Islet precursor cell (in vitro differentiated cells): ENCODE measurements around the gene CLIP2.
"Not testable (repeated sequence)": the region's sequence is repeated elsewhere in the genome, so short reads cannot be mapped to it uniquely, and the experiment has no call there.

Experiments
- DNase-seq: peaks from one replicate; pipeline ENCODE4 v3.0.0-alpha.2; 2018

CLIP2 gene

GRCh38 chr7:74289018-74289658 lies at the start of gene CLIP2:
Gene CLIP2 (plus strand): TSS chr7:74289407. CDS start chr7:74317547, 28,140 bp downstream.
- peak; percentile 92 for DNase-seq

DNA sequence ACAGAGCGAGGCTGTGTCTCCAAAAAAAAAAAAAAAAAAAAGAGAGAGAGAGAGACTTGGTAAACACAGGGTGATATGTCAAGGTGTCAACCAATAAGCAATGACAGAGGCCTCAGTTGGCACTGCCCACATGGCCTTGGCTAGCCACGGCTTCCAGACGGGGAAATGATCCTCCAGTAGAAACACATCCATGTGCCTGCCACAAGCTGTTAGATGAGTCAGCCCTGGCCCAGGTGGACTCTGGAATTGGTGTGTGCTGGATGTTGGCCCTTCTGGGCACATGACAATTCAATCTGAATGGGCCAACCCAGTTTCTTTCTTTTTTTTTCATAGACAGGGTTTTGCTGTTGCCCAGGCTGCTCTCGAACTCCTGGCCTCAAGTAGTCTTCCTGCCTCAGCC lies 48.7 kb upstream of the CLIP2 start:
- no peak for DNase-seq

- no peak for DNase-seq
Observed at GRCh38 chr7:74242122-74242443, 47.1 kb upstream of the CLIP2 start.

DNA sequence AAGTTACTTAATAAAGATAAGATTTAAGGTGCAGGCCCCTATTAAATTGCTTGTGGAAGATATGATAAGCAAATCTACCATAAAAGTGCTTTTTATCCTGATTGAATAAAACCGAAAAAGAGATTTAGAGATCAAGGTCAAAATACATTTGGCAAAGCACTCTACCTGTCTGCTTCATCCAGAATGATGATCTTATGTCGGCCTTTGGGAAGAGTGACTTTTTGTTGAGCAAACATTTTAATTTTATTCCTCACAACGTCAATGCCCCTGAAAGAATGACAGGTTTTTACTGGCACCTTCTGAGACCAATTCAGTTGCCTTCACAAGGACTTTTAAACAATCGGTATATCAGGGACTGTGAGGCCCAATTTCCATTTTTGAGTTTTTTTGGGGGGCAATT lies 42.7 kb upstream of the CLIP2 start:
- DNase-seq, result no peak

- no peak for DNase-seq
Observed at GRCh38 chr7:74248156-74248555, 41.1 kb upstream of the CLIP2 start.

GRCh38 chr7:74249058-74249457 lies 40.1 kb upstream of the CLIP2 start:
- DNase-seq, result not testable (repeated sequence)

GRCh38 chr7:74252893-74253292 lies 36.3 kb upstream of the CLIP2 start:
- DNase-seq, result no peak

DNA sequence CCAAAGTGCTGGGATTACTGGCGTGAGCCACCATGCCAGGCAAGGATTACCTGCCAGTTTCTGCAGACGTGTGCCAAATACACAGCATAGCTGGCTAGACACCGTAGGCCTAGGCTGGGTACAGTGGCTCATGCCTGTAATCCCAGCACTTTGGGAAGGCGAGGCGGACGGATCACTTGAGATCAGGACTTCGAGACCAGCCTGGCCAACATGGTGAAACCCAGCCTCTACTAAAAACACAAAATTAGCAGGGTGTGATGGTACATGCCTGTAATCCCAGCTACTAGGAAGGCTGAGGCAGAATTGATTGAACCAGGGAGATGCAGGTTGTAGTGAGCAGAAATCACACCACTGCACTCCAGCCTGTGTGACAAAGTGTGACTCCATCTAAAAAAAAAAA lies 35.9 kb upstream of the CLIP2 start:
- no peak for DNase-seq

GRCh38 chr7:74253835-74254128 lies 35.4 kb upstream of the CLIP2 start:
- no peak for DNase-seq

DNA sequence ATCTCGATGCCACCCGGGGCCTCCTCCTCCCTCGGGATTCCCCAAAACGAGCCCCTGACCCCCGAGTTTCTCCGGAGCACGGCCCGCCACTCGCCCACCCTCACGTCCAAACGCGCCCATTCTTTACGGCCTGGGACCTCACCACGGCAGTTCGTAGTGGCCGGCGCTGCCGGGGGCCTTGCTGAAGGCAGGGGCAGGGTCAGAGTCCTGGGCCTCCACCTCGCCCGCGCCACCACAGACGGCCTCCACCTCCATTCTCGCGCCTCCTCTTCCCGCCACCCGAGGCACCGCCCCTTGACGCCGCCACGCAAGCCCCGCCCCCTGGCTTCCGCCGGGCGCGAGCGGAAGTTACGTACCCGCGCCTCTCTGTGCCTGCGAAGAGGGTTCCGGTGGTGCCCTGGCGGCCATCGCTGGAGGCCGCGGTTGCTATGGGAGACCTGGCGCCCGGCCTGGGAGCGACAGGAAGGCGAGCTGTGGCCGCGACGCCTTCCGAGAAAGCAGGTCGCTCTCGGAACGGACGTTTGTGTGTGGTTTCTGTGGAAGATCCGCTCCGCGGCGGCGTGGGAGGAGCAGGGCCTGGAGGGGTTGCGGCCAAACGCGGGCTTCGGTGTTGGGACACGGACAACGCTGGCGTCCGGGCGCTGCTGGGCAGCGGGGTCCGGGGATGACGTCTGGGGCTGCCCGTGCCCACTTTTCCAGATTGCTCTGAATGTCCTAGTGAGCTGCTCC lies 34.9 kb upstream of the CLIP2 start, which contains the start of gene RFC2:
Gene RFC2 (minus strand): TSS at position 271 of the 729 bp plus-strand sequence. CDS start 16 bp downstream, at position 255.
- peak; percentile 98 for DNase-seq

- DNase-seq, result no peak
Observed at GRCh38 chr7:74254858-74255379, 34.3 kb upstream of the CLIP2 start.

- not testable (repeated sequence) for DNase-seq
Observed at GRCh38 chr7:74255461-74255860, 33.7 kb upstream of the CLIP2 start.

- no peak for DNase-seq
Observed at GRCh38 chr7:74256491-74257408, 32.5 kb upstream of the CLIP2 start.

- DNase-seq, result no peak
Observed at GRCh38 chr7:74258639-74259038, 30.6 kb upstream of the CLIP2 start.

DNA sequence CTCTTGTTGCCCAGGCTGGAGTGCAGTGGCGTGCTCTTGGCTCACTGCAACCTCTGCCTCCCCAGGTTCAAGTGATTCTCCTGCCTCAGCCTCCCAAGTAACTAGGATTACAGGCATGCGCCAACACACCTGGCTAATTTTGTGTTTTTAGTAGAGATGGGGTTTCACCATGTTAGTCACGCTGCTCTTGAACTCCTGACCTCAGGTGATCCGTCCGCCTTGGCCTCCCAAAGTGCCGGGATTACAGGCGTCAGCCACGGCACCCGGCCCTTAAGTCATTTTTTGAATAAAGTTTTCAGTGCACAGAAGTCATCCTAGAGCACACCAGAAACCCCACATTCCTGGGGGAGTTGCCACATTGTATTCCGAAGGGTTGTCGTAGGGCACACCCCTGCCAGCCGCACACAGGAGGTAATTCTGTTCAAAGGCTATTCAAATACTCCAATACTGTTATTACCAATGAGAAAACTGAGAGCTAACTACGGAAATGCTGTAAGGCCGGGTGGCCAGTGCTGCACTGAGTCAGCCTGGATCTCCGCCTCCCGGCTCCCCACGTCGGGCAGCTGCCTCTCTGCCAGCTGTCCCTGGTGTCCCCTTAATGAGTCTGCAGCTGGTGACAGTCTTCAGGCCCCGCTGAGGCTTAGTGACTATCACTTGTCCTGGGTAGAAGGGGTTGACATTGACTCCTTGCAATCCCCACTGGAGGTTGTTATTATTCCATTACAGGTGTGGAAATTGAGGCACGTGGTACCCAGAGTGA lies 26.4 kb upstream of the CLIP2 start:
- no peak for DNase-seq

DNA sequence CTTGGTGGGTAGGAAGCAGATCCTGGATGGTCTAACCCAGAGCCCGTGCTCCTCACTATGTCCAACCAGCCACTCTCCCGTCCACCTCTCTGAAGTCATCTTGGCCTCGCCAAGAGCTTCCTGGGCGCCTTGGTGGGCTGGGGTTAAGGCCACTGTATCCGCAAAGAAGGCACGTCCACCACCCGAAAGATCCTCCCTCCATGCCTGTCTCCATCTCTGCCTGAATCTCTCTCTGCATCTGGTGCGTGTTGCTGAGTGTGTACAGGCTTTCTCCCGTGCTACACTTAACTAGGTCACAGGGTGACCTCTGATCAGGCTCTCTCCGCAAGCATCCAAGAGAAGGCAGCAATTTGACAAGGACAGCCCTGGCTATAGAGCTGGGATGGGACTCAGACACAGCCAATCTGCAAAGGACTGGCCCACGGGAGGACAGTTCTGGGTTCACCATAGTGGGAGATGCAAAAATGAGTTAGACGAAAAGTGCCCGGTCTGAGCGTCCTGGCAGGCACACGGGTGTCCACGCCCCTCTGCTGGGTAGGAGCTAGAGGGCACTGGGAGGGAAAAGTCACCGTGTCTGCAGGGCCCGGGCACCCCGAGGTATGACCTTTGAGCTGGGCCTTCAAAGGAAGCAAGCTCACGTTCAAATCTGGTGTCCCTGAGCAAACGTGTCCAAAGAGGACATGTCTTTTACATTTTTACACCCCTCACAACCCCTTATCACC lies 25.6 kb upstream of the CLIP2 start:
- no peak for DNase-seq

DNA sequence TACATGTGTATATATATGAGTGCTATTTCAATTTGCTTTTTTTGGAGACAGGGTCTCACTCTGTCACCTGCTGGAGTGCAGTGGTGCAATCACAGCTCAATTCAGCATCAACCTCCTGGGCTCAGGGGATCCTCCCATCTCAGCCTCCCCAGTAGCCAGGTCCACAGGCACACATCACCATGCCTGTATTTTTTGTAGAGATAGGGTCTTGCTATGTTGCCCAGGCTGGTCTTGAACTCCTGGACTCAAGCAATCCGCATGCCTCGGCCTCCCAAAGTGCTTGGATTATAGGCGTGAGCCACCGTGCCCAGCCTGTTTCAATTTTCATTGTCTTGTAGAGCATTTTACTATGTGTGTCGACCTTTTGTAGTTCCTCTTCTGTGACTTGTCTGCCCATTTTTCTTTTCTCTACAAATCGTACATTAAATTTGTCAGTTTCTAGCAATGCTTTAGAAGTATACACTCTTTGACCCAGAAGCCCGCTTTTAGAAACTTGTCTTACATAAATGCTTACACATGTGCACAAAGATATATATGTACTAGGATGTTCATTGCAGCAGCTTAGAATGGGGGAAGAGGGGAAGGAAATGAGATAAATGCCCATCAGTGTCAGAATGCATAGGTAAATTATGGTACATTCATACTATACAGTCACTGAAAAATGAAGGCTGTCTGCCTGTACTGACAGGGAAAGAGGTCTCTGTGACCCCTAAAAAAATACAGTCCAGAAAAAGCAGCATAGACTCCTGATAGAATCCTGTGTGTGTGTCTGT lies 22.8 kb upstream of the CLIP2 start:
- DNase-seq, result no peak

DNA sequence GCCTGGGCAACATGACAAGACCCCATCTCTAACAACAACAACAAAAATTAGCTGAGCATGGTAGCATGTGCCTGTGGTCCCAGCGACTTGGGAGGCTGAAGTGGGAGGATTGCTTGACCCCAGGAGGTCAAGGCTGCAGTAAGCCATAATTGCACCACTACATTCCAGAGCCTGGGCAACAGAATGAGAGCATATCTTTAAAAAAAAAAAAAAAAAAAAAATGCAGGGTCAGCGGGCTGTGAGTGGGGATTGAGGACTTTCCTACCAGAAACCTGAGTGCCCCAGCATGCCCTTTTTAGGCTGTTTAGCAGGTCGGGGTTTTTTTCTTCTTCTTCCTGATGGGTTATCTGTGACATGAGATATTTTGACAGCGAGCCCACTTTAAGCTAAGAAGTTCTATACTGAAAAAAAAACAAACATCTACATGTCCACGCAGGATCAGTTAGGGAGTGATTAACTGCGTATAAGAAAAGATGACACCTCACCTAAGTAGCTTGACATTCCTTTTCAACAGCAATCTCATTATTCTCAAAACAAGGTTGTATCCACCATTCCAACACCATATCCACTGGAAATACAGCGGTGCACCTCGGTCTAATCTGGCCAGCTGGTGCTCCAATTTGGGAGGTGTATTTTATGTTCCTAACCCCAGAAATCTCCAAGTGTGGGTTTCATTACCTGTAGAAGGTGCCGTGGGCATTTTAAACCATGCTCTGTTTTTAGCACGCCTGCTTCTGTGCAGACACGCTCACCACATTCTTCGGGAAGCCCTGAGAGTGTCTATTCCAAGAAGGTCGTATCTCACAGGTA lies 21.2 kb upstream of the CLIP2 start:
- no peak for DNase-seq

GRCh38 chr7:74269757-74270277 lies 19.4 kb upstream of the CLIP2 start:
- DNase-seq, result peak; percentile 80

- DNase-seq, result no peak
Observed at GRCh38 chr7:74271742-74272141, 17.5 kb upstream of the CLIP2 start.
